GM12892 (cell line): ENCODE results near the gene FAM222B.

Source experiments
- POLR2A ChIP-seq: IDR thresholded peaks from 2 replicates; pipeline ENCODE4 v1.6.1; 2011; ENCODE audit warnings: low read depth, low read length, control low read depth
- POLR2AphosphoS5 ChIP-seq: IDR thresholded peaks from 2 replicates; pipeline ENCODE4 v1.6.1; 2011; ENCODE audit warnings: low read depth, low read length, control low read depth
- TAF1 ChIP-seq: IDR thresholded peaks from 2 replicates; pipeline ENCODE4 v1.6.1; 2011; ENCODE audit warnings: low read depth, mild to moderate bottlenecking, control low read depth, low read length, borderline replicate concordance

DNA sequence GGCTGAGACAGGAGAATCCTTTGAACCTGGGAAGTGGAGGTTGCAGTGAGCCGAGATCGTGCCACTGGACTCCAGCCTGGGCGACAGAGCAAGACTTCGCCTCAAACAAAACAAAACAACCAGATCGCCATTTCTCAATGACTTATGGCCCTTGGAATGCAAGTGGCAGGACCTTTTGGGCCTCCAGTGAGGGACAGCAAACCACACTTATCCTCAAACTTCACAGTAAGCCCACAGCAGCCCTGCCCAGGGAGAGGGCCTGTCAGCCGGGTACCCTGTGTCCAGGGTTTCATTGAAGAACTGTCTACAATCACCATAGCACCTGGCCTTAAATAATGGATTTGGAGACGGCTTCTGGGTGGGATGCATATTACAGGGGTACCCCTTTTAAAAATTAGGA lies 87.1 kb downstream of the FAM222B start:
- TF ChIP-seq POLR2A (no peak), TAF1 (no peak), POLR2AphosphoS5 (no peak)
